WI38 (cell line): Measurements from ENCODE around the gene BST1.
A peak's percentile ranks its signal among the peaks of the same experiment; 100 is the strongest.

Experiments used
- H3K4me3 ChIP-seq: 2 replicates; pipeline ENCODE4 v1.5.1; 2011; ENCODE audit warnings: low read depth, mild to moderate bottlenecking, control low read depth, low read length
- CTCF ChIP-seq: IDR thresholded peaks from 2 replicates; pipeline ENCODE4 v1.5.1; 2012; ENCODE audit warnings: low read depth, mild to moderate bottlenecking, control low read depth, low read length

BST1 gene

GRCh38 chr4:15676039-15676438 lies 26.8 kb upstream of the BST1 start:
- TF ChIP-seq CTCF: no peak
- no peak overlapping the region for H3K4me3 ChIP-seq

GRCh38 chr4:15676899-15677298 lies 26.0 kb upstream of the BST1 start:
- no peak for TF ChIP-seq CTCF
- H3K4me3 ChIP-seq: no peak overlapping the region

GRCh38 chr4:15677507-15677988 lies 25.3 kb upstream of the BST1 start:
- no peak overlapping the region for H3K4me3 ChIP-seq
- TF ChIP-seq CTCF: no peak

GRCh38 chr4:15681067-15681371 lies 21.8 kb upstream of the BST1 start:
- H3K4me3 ChIP-seq: peak overlapping the region; percentile 72
- TF ChIP-seq CTCF: no peak

GRCh38 chr4:15681372-15682241 lies 21.3 kb upstream of the BST1 start, which contains the start of gene FAM200B:
Gene FAM200B, plus strand, starts transcription at chr4:15681827. Its CDS starts 5,151 bp downstream, at chr4:15686978.
- no peak for TF ChIP-seq CTCF
- peak within 1 kb of the TSS; percentile 72 for H3K4me3 ChIP-seq

- peak overlapping the region; percentile 72 for H3K4me3 ChIP-seq
Measured at GRCh38 chr4:15682242-15683142, 20.4 kb upstream of the BST1 start.

More at GRCh38 chr4:15682242-15683142, 20.4 kb upstream of the BST1 start:
- TF ChIP-seq CTCF: no peak
